Neural cell (in vitro differentiated cells): ENCODE results near the gene SLC6A19. TPM values are rescaled to one million over a fixed set of nuclear protein-coding genes. Genes with fewer than 3 reads are reported as not detected.

Experiments used
- H2AFZ ChIP-seq: fragments of 200-600, 300-800 bp; sonication (generic), shearing (Covaris generic); 2 replicates; pipeline ENCODE4 v1.6.0; 2014; ENCODE audit warnings: low read depth, mild to moderate bottlenecking, antibody characterized with exemption, low read length, moderate library complexity
- H3F3A ChIP-seq: fragments of 200-600 bp; shearing (Covaris generic); 2 replicates; pipeline ENCODE4 v1.6.1; 2016; ENCODE audit warnings: mild to moderate bottlenecking, moderate library complexity, mixed read lengths, antibody characterized with exemption, low read length; ENCODE audit not compliant: insufficient read depth, poor library complexity, severe bottlenecking
- H3K27ac ChIP-seq: fragments of 200-600, 300-800 bp; sonication (generic), shearing (Covaris generic); 2 replicates; pipeline ENCODE4 v1.5.1; 2014; ENCODE audit warnings: mild to moderate bottlenecking, low read length, moderate library complexity
- H3K27me3 ChIP-seq: fragments of 300-800, 200-600 bp; sonication (generic), shearing (Covaris generic); 2 replicates; pipeline ENCODE4 v1.6.0; 2014; ENCODE audit warnings: mild to moderate bottlenecking, low read depth, low read length, moderate library complexity; ENCODE audit not compliant: insufficient read depth
- H3K36me3 ChIP-seq: fragments of 300-800, 200-600 bp; sonication (generic), shearing (Covaris generic); 2 replicates; pipeline ENCODE4 v1.5.1; 2014; ENCODE audit warnings: mild to moderate bottlenecking, antibody characterized with exemption, low read length, moderate library complexity; ENCODE audit not compliant: insufficient read depth
- H3K4me2 ChIP-seq: fragments of 300-800, 200-600 bp; sonication (generic), shearing (Covaris generic); 2 replicates; pipeline ENCODE4 v1.6.0; 2014; ENCODE audit warnings: mild to moderate bottlenecking, low read length
- H3K4me3 ChIP-seq: fragments of 300-800, 200-600 bp; sonication (generic), shearing (Covaris generic); 2 replicates; pipeline ENCODE4 v1.5.1; 2014; ENCODE audit warnings: mild to moderate bottlenecking, low read length, moderate library complexity
- H3K79me2 ChIP-seq: fragments of 200-600 bp; shearing (Covaris generic); replicated peaks from 2 replicates; pipeline ENCODE4 v1.6.0; 2014; ENCODE audit warnings: mild to moderate bottlenecking, low read length, moderate library complexity; ENCODE audit not compliant: insufficient read depth
- H3K9ac ChIP-seq: fragments of 300-800, 200-600 bp; sonication (generic), shearing (Covaris generic); 2 replicates; pipeline ENCODE4 v1.6.1; 2016; ENCODE audit warnings: mild to moderate bottlenecking, low read length, mixed read lengths
- H3K9me2 ChIP-seq: fragments of 200-600 bp; shearing (Covaris generic); 2 replicates; pipeline ENCODE4 v1.6.1; 2016; ENCODE audit warnings: mild to moderate bottlenecking, low read length, mixed read lengths; ENCODE audit not compliant: insufficient read depth
- H3K9me3 ChIP-seq: fragments of 200-600, 300-800 bp; sonication (generic), shearing (Covaris generic); 2 replicates; pipeline ENCODE4 v1.6.1; 2016; ENCODE audit warnings: mild to moderate bottlenecking, mixed run types, low read length, moderate library complexity, mixed read lengths
- H4K20me1 ChIP-seq: fragments of 200-600 bp; shearing (Covaris generic); 2 replicates; pipeline ENCODE4 v1.6.1; 2016; ENCODE audit warnings: mild to moderate bottlenecking, mixed run types; ENCODE audit not compliant: insufficient read depth
- CTCF ChIP-seq: fragments of 450-650 bp; IDR thresholded peaks from 2 replicates; pipeline ENCODE4 v1.5.1; 2014; ENCODE audit warnings: antibody characterized with exemption, mild to moderate bottlenecking, moderate library complexity; ENCODE audit not compliant: poor library complexity, severe bottlenecking
- EP300 ChIP-seq: fragments of 450-650 bp; conservative IDR thresholded peaks from 2 replicates; pipeline ENCODE4 v1.6.1; 2014; ENCODE audit warnings: antibody characterized with exemption, mild to moderate bottlenecking, moderate library complexity; ENCODE audit not compliant: poor library complexity, severe bottlenecking
- EZH2 ChIP-seq: fragments of 200-600, 300-800 bp; shearing (Covaris generic), sonication (generic); IDR thresholded peaks from 2 replicates; pipeline ENCODE4 v1.6.1; 2014; ENCODE audit warnings: antibody characterized with exemption, low read length, borderline replicate concordance, mild to moderate bottlenecking; ENCODE audit not compliant: insufficient read depth, poor library complexity, severe bottlenecking
- MXI1 ChIP-seq: fragments of 450-650 bp; conservative IDR thresholded peaks from 2 replicates; pipeline ENCODE4 v1.6.1; 2014; ENCODE audit warnings: antibody characterized with exemption, mild to moderate bottlenecking; ENCODE audit not compliant: poor library complexity, severe bottlenecking
- POLR2AphosphoS5 ChIP-seq: IDR thresholded peaks from 2 replicates; pipeline ENCODE4 v1.6.1; 2012
- RAD21 ChIP-seq: fragments of 450-650 bp; conservative IDR thresholded peaks from 2 replicates; pipeline ENCODE4 v1.6.1; 2014; ENCODE audit warnings: antibody characterized with exemption, mild to moderate bottlenecking, moderate library complexity
- SMC3 ChIP-seq: fragments of 450-650 bp; conservative IDR thresholded peaks from 2 replicates; pipeline ENCODE4 v1.6.1; 2014; ENCODE audit warnings: antibody characterized with exemption, mild to moderate bottlenecking, moderate library complexity; ENCODE audit not compliant: poor library complexity
- TAF1 ChIP-seq: IDR thresholded peaks from 2 replicates; pipeline ENCODE4 v1.6.1; 2012; ENCODE audit warnings: low read depth
- polyA plus RNA-seq: library from polyadenylated mRNA; depleted of rRNA; stranded (reverse); fragments of >200 nt; gene quantifications from 2 replicates; pipeline ENCODE4 v1.2.3, GENCODE V29; 2014
- TF ChIP-seq, protein P1 (sequence below): IDR thresholded peaks from 2 replicates; pipeline ENCODE4 v1.6.1; 2012; ENCODE audit warnings: borderline replicate concordance

The SLC6A19 gene
- polyA plus RNA-seq, 1 donor from 2014 or later = not detected

DNA sequence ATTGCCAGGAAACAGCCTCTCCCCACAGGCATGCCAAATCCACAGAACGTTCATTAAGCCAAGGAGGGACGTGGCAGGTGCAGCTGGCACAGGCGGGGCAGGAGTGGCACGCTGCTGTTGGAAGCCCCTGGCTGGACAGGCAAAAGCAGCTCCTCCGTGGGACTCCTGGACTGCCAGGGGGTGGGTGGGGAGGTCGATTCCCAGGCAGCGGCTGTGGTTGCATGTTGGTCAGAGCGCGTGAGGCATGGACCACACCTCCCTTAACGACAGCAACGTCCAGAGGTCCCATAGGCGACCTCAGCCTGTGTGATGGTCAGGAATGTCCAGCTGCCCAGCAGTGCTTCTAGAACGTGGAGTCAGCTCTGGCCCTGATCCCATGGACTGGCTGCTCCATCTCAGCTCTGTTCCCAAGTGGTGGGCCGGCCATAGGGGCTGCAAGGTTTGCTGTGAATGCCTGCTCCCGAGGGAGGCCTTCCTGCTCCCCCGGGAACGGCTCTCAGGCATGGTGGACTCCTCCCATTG is 6.9 kb downstream of the SLC6A19 start:
- Histone ChIP-seq H4K20me1 (no peaks in the 10 kb centered on the region), H3K79me2 (no peaks in the 10 kb centered on the region), H3K4me3 (no peak overlapping the region), H3K27ac (no peak overlapping the region), H3K27me3 (no peaks in the 10 kb centered on the region), H3K9me3 (no peaks in the 10 kb centered on the region), H3K9ac (no peak overlapping the region), H3K4me2 (no peak overlapping the region), H3K9me2 (no peaks in the 10 kb centered on the region), H2AFZ (no peak overlapping the region), H3K36me3 (no peaks in the 10 kb centered on the region), H3F3A (no peaks in the 10 kb centered on the region)
- TF ChIP-seq POLR2AphosphoS5 (no peak), TAF1 (no peak)

DNA sequence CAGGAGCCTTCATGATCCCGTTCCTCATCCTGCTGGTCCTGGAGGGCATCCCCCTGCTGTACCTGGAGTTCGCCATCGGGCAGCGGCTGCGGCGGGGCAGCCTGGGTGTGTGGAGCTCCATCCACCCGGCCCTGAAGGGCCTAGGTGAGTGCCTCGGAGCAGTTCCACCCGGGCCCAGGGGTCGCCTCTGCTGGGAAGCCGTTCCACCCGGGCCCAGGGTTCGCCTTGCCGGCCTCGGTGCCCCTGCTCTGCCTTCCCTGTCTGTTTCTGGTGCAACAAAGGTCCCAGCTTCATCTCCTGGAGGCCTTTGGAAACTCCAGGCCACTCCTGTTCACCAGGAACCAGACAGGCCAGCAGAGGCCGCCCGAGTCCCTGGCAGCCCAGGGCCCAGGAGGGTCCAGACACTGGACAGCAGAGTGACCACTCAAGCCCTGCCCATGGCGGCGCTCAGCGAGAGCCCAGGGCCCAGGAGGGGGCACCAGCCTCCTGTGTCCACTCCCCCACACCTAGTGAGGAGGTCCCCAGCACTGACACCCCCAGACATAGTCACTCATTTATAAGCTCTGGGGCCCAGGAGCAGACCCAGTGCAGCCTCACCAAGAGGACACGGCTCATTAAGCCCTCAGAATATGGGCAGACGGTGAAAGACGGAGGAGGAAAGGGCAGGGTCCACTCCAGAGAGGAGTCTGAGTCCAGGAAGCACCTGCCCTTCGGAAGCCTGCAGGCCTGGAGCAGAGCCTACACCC is 7.5 kb downstream of the SLC6A19 start:
- TF ChIP-seq SMC3 = no peak
- TF ChIP-seq RAD21 = no peak
- no peak for TF ChIP-seq CTCF
- no peak for TF ChIP-seq MXI1
- TF ChIP-seq EP300 = no peak
- TF ChIP-seq, protein P1, sequence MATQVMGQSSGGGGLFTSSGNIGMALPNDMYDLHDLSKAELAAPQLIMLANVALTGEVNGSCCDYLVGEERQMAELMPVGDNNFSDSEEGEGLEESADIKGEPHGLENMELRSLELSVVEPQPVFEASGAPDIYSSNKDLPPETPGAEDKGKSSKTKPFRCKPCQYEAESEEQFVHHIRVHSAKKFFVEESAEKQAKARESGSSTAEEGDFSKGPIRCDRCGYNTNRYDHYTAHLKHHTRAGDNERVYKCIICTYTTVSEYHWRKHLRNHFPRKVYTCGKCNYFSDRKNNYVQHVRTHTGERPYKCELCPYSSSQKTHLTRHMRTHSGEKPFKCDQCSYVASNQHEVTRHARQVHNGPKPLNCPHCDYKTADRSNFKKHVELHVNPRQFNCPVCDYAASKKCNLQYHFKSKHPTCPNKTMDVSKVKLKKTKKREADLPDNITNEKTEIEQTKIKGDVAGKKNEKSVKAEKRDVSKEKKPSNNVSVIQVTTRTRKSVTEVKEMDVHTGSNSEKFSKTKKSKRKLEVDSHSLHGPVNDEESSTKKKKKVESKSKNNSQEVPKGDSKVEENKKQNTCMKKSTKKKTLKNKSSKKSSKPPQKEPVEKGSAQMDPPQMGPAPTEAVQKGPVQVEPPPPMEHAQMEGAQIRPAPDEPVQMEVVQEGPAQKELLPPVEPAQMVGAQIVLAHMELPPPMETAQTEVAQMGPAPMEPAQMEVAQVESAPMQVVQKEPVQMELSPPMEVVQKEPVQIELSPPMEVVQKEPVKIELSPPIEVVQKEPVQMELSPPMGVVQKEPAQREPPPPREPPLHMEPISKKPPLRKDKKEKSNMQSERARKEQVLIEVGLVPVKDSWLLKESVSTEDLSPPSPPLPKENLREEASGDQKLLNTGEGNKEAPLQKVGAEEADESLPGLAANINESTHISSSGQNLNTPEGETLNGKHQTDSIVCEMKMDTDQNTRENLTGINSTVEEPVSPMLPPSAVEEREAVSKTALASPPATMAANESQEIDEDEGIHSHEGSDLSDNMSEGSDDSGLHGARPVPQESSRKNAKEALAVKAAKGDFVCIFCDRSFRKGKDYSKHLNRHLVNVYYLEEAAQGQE = no peak
- no peak for TF ChIP-seq TAF1
- TF ChIP-seq EZH2 = no peak
- no peak for TF ChIP-seq POLR2AphosphoS5
- Histone ChIP-seq H3K27me3 (no peaks in the 10 kb centered on the region), H3K9me3 (no peaks in the 10 kb centered on the region), H3K4me2 (no peak overlapping the region), H4K20me1 (no peaks in the 10 kb centered on the region), H3K36me3 (no peaks in the 10 kb centered on the region), H2AFZ (no peak overlapping the region), H3K27ac (no peak overlapping the region), H3K9me2 (no peaks in the 10 kb centered on the region), H3K4me3 (no peak overlapping the region), H3K79me2 (no peaks in the 10 kb centered on the region), H3K9ac (no peak overlapping the region), H3F3A (no peaks in the 10 kb centered on the region)
